Liver (tissue), 9 donors: ENCODE measurements around the gene EIF3K. TPM values are rescaled to one million over a fixed set of nuclear protein-coding genes. Genes with fewer than 3 reads are reported as not detected.

Source experiments
- DNase-seq: peaks from one replicate; pipeline ENCODE4 v3.0.0-alpha.2; 2017; ENCODE audit warnings: low spot score
- H3K27ac ChIP-seq, 2 donors: one replicate each; pipeline ENCODE4 v1.7.0; 2013; ENCODE audit warnings: inconsistent platforms in 2 of 2, low read length in 2 of 2, control low read depth in 1 of 2, low read depth in 1 of 2, mild to moderate bottlenecking in 1 of 2
- H3K27me3 ChIP-seq, 4 donors: one replicate each; pipeline versions ENCODE4 v1.6.1 to v1.7.0; 2013; ENCODE audit warnings: low read length in 3 of 4, inconsistent platforms in 1 of 4, mild to moderate bottlenecking in 1 of 4, moderate library complexity in 1 of 4; ENCODE audit not compliant: control insufficient read depth in 4 of 4, insufficient read depth in 4 of 4
- H3K36me3 ChIP-seq, 4 donors: one replicate each; pipeline versions ENCODE4 v1.6.1 to v1.7.0; 2013; ENCODE audit warnings: low read length in 3 of 4, mild to moderate bottlenecking in 3 of 4, low read depth in 1 of 4, moderate library complexity in 1 of 4; ENCODE audit not compliant: control insufficient read depth in 4 of 4, insufficient read depth in 3 of 4
- H3K4me1 ChIP-seq, 4 donors: one replicate each; pipeline versions ENCODE4 v1.6.1 to v1.7.0; 2013; ENCODE audit warnings: low read length in 3 of 4, mild to moderate bottlenecking in 3 of 4, moderate library complexity in 1 of 4; ENCODE audit not compliant: control insufficient read depth in 4 of 4, insufficient read depth in 4 of 4
- H3K4me3 ChIP-seq, 3 donors: one replicate each; pipeline versions ENCODE4 v1.6.1 to v1.7.0; 2013; ENCODE audit warnings: low read length in 3 of 3, control low read depth in 1 of 3, low read depth in 1 of 3, mild to moderate bottlenecking in 1 of 3
- H3K9ac ChIP-seq, 2 donors: one replicate each; pipeline ENCODE4 v1.7.0; 2013; ENCODE audit warnings: low read length in 2 of 2, mild to moderate bottlenecking in 2 of 2, moderate library complexity in 2 of 2, control low read depth in 1 of 2, low read depth in 1 of 2
- H3K9me3 ChIP-seq, 4 donors: one replicate each; pipeline versions ENCODE4 v1.6.1 to v1.7.0; 2013; ENCODE audit warnings: low read length in 3 of 4; ENCODE audit not compliant: control insufficient read depth in 4 of 4
- ATF3 ChIP-seq: IDR thresholded peaks from 2 replicates; pipeline ENCODE4 v1.6.1; 2016; ENCODE audit warnings: antibody characterized with exemption
- CTCF ChIP-seq: fragments of 150-350 bp; IDR thresholded peaks from 2 replicates; pipeline ENCODE4 v1.5.1; 2017; ENCODE audit warnings: improper control_type of control experiment, low read depth, low read length; ENCODE audit not compliant: missing input control
- EGR1 ChIP-seq, 2 donors: IDR thresholded peaks; 2 replicates each; pipeline ENCODE4 v1.6.1; 2016 to 2018; ENCODE audit warnings: antibody characterized with exemption in 2 of 2, low read depth in 2 of 2
- FOXA1 ChIP-seq: IDR thresholded peaks from 2 replicates; pipeline ENCODE4 v1.6.1; 2016; ENCODE audit warnings: antibody characterized with exemption
- FOXA2 ChIP-seq: IDR thresholded peaks from 2 replicates; pipeline ENCODE4 v1.6.1; 2016; ENCODE audit warnings: antibody characterized with exemption
- GABPA ChIP-seq, 2 donors: IDR thresholded peaks in 1 of 2; conservative IDR thresholded peaks in 1 of 2; 2 replicates each; pipeline ENCODE4 v1.6.1; 2016; ENCODE audit warnings: antibody characterized with exemption in 2 of 2, mild to moderate bottlenecking in 1 of 2, moderate library complexity in 1 of 2
- HNF4A ChIP-seq, 2 donors: conservative IDR thresholded peaks; 2 replicates each; pipeline ENCODE4 v1.6.1; 2016; ENCODE audit warnings: antibody characterized with exemption in 2 of 2, mild to moderate bottlenecking in 2 of 2
- HNF4G ChIP-seq: IDR thresholded peaks from 2 replicates; pipeline ENCODE4 v1.6.1; 2016; ENCODE audit warnings: antibody characterized with exemption
- JUND ChIP-seq, 2 donors: IDR thresholded peaks; 2 replicates each; pipeline ENCODE4 v1.6.1; 2016; ENCODE audit warnings: antibody characterized with exemption in 2 of 2
- MAX ChIP-seq: IDR thresholded peaks from 2 replicates; pipeline ENCODE4 v1.6.1; 2016; ENCODE audit warnings: antibody characterized with exemption
- NR2F2 ChIP-seq: IDR thresholded peaks from 2 replicates; pipeline ENCODE4 v1.6.1; 2016; ENCODE audit warnings: antibody characterized with exemption
- RAD21 ChIP-seq, 2 donors: IDR thresholded peaks; 2 replicates each; pipeline ENCODE4 v1.6.1; 2016; ENCODE audit warnings: antibody characterized with exemption in 2 of 2, mild to moderate bottlenecking in 2 of 2
- REST ChIP-seq: IDR thresholded peaks from 2 replicates; pipeline ENCODE4 v1.6.1; 2016; ENCODE audit warnings: antibody characterized with exemption, mild to moderate bottlenecking
- RXRA ChIP-seq, 2 donors: IDR thresholded peaks; 2 replicates each; pipeline ENCODE4 v1.6.1; 2017 to 2018; ENCODE audit warnings: antibody characterized with exemption in 2 of 2, mild to moderate bottlenecking in 1 of 2
- SP1 ChIP-seq: IDR thresholded peaks from 2 replicates; pipeline ENCODE4 v1.6.1; 2018; ENCODE audit warnings: antibody characterized with exemption, mild to moderate bottlenecking
- TAF1 ChIP-seq: conservative IDR thresholded peaks from 2 replicates; pipeline ENCODE4 v1.6.1; 2016; ENCODE audit warnings: antibody characterized with exemption, mild to moderate bottlenecking
- YY1 ChIP-seq: IDR thresholded peaks from 2 replicates; pipeline ENCODE4 v1.6.1; 2016; ENCODE audit warnings: antibody characterized with exemption, mild to moderate bottlenecking
- ZBTB33 ChIP-seq: IDR thresholded peaks from 2 replicates; pipeline ENCODE4 v1.6.1; 2016; ENCODE audit warnings: antibody characterized with exemption
- WGBS: extraction: QIAGEN DNeasy Blood & Tissue Kit; methylation state at CpG from one replicate; pipeline ENCODE4 v1.1.7; 2013; 5-methylcytosine and 5-hydroxymethylcytosine counted together
- polyA plus RNA-seq, 2 donors: library from polyadenylated mRNA; stranded (reverse) in 1 of 2; unstranded in 1 of 2; fragments of 200-250 nt in 1 of 2; fragments of >200 nt in 1 of 2; fragmentation: Nextera tagmentation in 1 of 2; extraction: Ambion mirVana in 1 of 2; gene quantifications; one replicate each; pipeline versions ENCODE4 v1.2.1 to v1.2.3, GENCODE V29; 2013 to 2015
- total RNA-seq, 2 donors: library from RNA; depleted of rRNA; stranded (reverse); fragments of >200 nt; gene quantifications; one replicate each; pipeline ENCODE4 v1.2.3, GENCODE V29; 2014
- donor health status: healthy.
- donor health status: healthy.
- donor health status: healthy.
- donor health status: healthy.
- donor health status: healthy.

EIF3K gene
- total and polyA plus RNA-seq, 4 donors, result 118 to 240 (median 151) TPM

GRCh38 chr19:38678217-38678890 is 59.4 kb downstream of the EIF3K start:
- no peak overlapping the region for H3K4me3 ChIP-seq
- no peak for DNase-seq
- H3K36me3 ChIP-seq, result peaks cover 0 to 3% (median 0%) of the 10 kb centered on the region in 4 donors
- peaks cover 16 to 74% (median 29%) of the 10 kb centered on the region in 4 donors for H3K4me1 ChIP-seq
- H3K27me3 ChIP-seq, result no peaks in the 10 kb centered on the region
- TF ChIP-seq SP1 (no peak), RXRA (IDR thresholded peaks at IDR 0.05) (no peak), REST (no peak), ATF3 (no peak), CTCF (no peak), HNF4G (no peak), FOXA1 (no peak), ZBTB33 (no peak), FOXA2 (no peak), NR2F2 (no peak), TAF1 (no peak), JUND (IDR thresholded peaks at IDR 0.05) (no peak), HNF4A (conservative IDR thresholded peaks at IDR 0.05) (no peak), MAX (no peak), EGR1 (IDR thresholded peaks at IDR 0.05; ENCODE audit: low read depth in 2 of 2) (no peak), YY1 (no peak), RAD21 (IDR thresholded peaks at IDR 0.05) (no peak), GABPA (IDR thresholded peaks at IDR 0.05 in 1 of 2, conservative IDR thresholded peaks at IDR 0.05 in 1 of 2) (no peak)
- no peak overlapping the region for H3K9ac ChIP-seq
- H3K27ac ChIP-seq, result peak overlapping the region in 1 of 2 donors; percentile 23
- H3K9me3 ChIP-seq, result no peaks in the 10 kb centered on the region
- 85% methylated on average over 15 of the region's 15 CpGs for WGBS
